ENCODE measurements around the gene KRABD2.
A peak's percentile ranks its signal among the peaks of the same experiment; 100 is the strongest.

The KRABD2 gene

DNA sequence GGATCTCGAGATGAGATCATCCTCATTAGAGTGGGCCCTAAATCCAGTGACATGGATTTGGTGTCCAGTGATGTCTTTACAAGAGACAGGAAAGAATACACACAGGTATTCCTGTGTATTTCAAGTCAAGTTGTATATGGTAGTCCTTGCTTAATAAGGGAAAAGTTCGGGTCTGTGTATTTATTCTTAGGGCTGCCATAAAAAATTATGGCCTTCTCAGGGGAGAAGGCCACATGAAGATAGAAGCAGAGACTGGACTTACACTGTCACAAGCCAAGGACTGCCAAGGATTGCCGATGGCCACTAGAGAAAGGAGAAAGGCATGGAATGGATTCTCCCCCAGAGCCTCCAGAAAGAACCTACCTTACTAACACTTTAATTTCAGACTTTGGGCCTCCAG, 8.3 kb downstream of the KRABD2 start:
- no peak for TF ChIP-seq CTCF (IDR thresholded peaks at IDR 0.05)
- whole genome bisulfite sequencing, 2 donors, result 89 to 96% methylated on average over 3 of the region's 3 CpGs
- Histone ChIP-seq H3K36me3 (peaks cover 0 to 63% (median 15%) of the 10 kb centered on the region in 9 donors), H3K9me3 (no peaks in the 10 kb centered on the region), H3K27me3 (no peaks in the 10 kb centered on the region), H3K4me3 (no peak overlapping the region), H3K4me1 (peaks cover 9 to 56% (median 42%) of the 10 kb centered on the region in 9 donors), H3K27ac (peak overlapping the region in 4 of 10 donors; percentile 27 to 49 (median 40))
- DNase-seq (no peak), ATAC-seq (no peak)
- intact Hi-C loops (cut with DNase I), result loop anchor here in 5 of 10 donors (5.0 to 10.0 kb wide), 3 partner anchors 41 to 56 kb away; partner anchors contain the start of gene ARHGEF15 (in 3 of the 5)

DNA sequence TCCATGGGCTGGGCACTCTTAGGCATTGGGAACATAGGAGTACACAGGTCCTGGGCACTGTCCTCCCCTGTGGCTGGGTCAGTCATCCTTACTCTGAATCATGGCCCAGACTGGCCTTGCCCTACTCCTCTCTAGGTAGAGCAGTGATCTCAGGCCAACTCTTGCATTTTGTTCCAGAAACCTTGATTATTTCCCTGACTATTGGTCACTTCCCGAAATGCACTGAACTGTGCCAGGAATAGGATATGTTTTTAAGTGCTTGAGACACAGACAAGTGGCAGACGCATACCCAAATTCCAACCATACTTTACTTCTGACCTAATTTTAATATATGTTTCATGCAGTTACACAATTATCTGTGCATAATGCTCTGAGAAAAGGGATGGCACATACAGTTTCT, 10.3 kb downstream of the KRABD2 start:
- H3K4me3 ChIP-seq, result no peak overlapping the region
- peaks cover 0 to 50% (median 14%) of the 10 kb centered on the region in 9 donors for H3K36me3 ChIP-seq
- ATAC-seq (peak in 7 of 8 donors; percentile 44 to 83 (median 62)), DNase-seq (no peak)
- H3K4me1 ChIP-seq, result peaks cover 7 to 66% (median 47%) of the 10 kb centered on the region in 9 donors
- TF ChIP-seq CTCF (IDR thresholded peaks at IDR 0.05), result no peak
- peak overlapping the region; percentile 29 to 88 (median 70) for H3K27ac ChIP-seq
- intact Hi-C loops (cut with DNase I), result loop anchor here in 5 of 10 donors (5.0 to 10.0 kb wide), 3 partner anchors 39 to 54 kb away; partner anchors contain the start of gene ARHGEF15 (in 3 of the 5)
- no peaks in the 10 kb centered on the region for H3K9me3 ChIP-seq
- 26 to 34% methylated on average over 2 of the region's 2 CpGs for WGBS, 2 donors
- H3K27me3 ChIP-seq, result no peaks in the 10 kb centered on the region

DNA sequence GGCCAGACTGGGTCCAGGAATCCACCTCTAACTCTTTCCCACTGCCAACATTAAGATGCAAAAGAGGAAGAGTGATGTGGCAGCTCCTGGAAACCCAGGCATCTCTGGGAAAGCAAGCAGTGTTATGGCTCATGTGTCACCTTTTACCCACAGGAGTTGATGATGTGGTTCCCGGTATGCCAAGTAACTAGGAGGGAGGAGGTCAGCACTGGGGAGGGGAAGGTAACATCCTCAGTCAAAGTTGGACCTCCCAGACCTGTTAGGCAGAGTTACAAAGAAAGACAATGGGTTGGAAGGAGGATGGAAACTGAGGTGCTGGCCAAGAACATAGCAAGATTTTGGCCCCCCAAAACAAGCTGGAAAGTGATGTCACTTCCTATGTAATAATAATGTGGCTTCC, 11.4 kb downstream of the KRABD2 start:
- DNase-seq, result no peak
- Histone ChIP-seq H3K36me3 (peaks cover 0 to 39% (median 14%) of the 10 kb centered on the region in 9 donors), H3K9me3 (no peaks in the 10 kb centered on the region), H3K4me3 (no peak overlapping the region), H3K27ac (peak overlapping the region in 9 of 10 donors; percentile 6 to 88 (median 74)), H3K4me1 (peaks cover 7 to 68% (median 54%) of the 10 kb centered on the region in 9 donors), H3K27me3 (no peaks in the 10 kb centered on the region)
- no peak for TF ChIP-seq CTCF (IDR thresholded peaks at IDR 0.05)
- intact Hi-C loops (cut with DNase I), result loop anchor here in 5 of 10 donors (5.0 to 10.0 kb wide), 3 partner anchors 38 to 53 kb away; partner anchors contain the start of gene ARHGEF15 (in 3 of the 5)
- peak; percentile 32 to 80 (median 70) for ATAC-seq
- 41 to 43% methylated on average over 1 of the region's 1 CpG for WGBS, 2 donors

DNA sequence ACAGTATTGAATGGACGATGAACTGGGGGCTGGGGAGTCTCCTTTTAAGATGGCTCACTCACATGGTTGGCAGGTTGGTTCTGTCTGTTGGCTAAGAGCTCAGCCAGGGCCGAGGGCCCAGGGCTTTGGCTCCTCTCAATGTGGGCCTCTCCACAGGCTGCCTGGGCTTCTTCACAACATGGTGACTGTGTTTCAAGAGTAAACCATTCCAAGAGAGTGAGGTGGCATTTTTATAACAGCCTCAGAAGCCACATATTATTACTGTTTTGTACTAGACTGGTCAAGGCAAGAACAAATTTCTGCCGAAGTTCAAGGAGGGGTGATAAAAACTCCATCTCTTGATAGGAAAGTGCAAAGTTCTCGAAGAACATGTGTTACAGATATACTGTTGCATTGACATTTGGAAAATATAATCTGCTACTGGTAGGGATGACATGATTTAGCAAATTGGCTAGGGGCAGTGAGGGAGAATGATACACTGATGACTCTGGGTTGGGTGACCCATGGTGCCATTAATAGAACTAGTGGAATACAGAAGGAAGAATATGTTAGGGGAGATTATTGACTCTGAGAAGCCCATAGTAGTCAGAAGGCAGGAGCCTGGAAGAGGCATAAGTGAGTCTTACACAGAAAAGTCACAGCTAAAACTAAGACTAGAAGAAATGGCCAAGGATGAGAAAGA, 13.7 kb downstream of the KRABD2 start:
- peaks cover 0 to 16% (median 0%) of the 10 kb centered on the region in 9 donors for H3K36me3 ChIP-seq
- no peaks in the 10 kb centered on the region for H3K9me3 ChIP-seq
- ATAC-seq (no peak), DNase-seq (no peak)
- no peaks in the 10 kb centered on the region for H3K27me3 ChIP-seq
- no peak for TF ChIP-seq CTCF (IDR thresholded peaks at IDR 0.05)
- no peak overlapping the region for H3K4me3 ChIP-seq
- WGBS, 2 donors, result 85 to 87% methylated on average over 4 of the region's 4 CpGs
- H3K4me1 ChIP-seq, result peaks cover 7 to 75% (median 66%) of the 10 kb centered on the region in 9 donors
- intact Hi-C loops (cut with DNase I), result loop anchor here in 3 of 10 donors (5.0 to 10.0 kb wide), 2 partner anchors 35 to 48 kb away; partner anchors contain the start of gene ARHGEF15 (in 2 of the 3)
- H3K27ac ChIP-seq, result peak overlapping the region in 7 of 10 donors; percentile 36 to 91 (median 75)

Data from heart right ventricle (tissue), 16 donors.